ENCODE measurements around the gene MATN3.

The MATN3 gene

DNA sequence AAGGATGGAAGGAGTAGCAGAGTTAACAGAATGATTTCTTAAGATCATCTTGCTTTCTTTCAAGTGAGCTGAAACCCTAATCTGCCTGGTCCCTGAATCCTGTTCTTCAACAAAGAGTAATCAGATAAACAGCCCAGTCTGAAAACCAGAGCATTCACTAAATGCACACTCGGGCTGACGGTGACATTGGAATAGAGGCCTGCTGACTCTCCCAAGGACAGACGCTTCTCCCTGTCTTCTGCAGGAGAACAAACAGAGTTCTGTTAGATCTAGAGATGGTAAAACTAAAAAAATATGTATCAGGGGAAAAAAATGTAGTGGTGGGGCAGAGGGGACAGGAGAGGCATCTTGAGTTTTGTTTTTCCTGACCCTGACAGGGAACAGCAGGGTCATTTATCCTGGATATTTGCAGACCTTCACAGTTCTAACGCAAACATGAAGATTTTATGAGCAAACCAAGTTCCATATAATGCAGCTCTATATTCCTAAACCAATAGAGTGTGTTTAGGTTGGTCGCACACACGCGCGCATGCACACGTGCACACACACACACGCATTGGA lies 7.3 kb downstream of the MATN3 start:
- DNase-seq (ENCODE audit: low spot score), result no peak

DNA sequence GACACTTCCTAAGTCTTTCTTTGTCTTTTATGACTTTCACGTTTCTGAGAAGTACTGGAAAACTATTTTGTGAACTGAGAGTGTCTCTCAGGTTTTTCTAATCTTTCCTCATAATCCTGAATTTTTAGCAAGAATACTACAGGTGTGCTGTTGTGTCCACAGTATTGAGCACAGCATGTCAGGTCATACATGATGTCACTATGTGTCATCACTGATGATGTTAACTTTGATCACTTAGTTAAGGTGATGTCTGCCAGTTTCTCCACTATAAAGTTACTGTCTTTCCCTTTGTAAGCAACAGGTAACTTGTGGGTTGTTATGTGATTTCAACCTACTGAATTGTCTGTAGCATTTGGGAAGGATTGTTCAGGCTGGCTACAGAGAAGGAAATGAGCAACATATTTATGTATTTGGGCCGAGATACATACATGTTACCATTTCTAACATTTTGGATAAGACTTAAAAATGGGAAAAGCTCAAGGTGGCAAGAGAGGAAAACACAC lies 11.1 kb downstream of the MATN3 start:
- DNase-seq (ENCODE audit: low spot score), result no peak

DNA sequence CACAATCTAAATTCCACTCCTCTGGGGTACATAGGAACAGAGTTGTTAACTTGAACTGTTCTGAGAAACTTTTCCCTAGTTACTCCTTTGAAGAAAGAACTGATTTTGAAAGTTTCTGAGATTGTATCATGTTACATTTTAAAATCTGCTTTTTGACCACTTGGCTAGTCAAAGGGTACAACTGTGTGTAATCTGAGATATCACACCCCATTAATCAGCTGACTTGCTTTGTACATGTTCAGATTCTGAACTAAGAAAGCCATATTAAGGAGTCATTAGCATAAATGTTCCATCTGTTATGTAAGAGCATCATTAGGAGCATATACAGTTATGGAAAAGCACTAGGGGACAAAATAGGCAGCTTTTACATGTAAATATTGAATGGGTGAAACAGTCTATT lies 18.7 kb downstream of the MATN3 start:
- DNase-seq (ENCODE audit: low spot score), result no peak

DNA sequence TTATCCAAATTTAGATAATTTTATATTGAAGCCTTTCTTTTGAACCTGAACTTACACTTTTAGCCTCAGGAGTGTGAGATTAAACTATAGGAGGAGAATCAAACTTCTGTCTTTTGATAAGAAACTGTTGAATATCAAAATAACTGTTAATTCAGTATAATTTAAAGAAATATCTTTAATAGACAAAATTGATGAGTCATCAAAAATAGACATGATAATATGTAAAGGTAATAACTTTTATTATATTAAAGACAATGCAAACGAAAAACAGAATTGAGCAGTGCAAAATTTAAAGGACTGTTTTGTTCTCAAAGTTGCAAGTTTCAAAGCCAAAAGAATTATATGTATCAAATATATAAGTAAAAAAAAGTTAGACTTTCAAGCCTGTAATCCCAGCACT lies 20.6 kb downstream of the MATN3 start:
- DNase-seq (ENCODE audit: low spot score), result no peak

DNA sequence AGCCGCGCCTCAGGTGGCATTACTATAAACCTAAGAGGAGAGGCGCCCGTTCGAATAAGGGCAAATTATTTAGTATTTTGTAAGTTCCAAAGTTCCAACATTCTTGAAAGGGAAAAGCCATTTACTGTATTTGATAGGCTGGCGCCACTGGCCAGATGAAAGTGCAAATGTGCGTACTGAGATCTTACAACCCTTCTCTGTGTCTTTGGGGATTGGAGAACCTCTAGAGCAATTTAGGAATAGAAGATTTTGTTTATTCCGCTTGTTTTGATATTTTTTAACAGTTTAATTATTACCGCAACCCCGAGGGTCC lies 22.1 kb downstream of the MATN3 start:
- DNase-seq (ENCODE audit: low spot score), result no peak

DNA sequence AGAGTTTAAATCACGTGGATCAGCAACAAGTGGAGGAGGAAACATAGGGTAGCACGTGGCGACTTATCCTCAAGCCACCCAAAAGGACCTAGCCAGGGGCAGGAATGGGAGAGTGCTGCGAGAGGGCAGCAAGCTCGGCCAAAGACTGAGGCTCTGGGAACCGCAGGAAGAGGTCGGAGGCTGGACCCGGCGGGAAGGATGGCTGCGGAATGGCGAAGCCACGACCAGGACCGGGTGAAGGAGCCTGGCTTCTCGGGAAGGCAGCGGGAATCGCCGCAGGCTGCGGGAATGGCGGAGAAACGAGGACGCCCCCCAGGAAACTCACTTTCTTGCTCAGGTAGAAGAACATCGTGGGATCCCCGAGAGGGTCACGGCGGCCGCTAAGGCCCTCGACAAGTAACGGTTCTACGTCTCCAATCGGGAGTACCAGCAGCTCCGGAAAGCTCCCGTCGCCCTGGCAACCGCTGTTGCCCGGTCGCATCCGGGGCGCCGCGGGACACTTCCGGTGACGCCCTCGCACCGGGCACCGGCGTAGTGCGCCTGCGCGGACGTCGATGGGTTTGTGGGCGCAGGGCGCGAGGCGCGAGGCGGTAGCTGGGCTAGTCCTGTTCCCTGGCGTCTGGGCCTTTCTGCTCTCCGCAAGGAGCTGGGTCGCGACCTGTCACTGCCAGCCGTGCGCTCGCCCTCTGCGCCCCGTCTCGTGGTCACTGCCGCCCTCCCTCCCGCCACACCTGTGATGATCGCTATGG lies 22.6 kb downstream of the MATN3 start, which contains the start of gene WDR35:
TSS of gene WDR35 (minus strand) at position 439 of the 749 bp plus-strand sequence. CDS start at position 349, 90 bp downstream.
- DNase-seq (ENCODE audit: low spot score), result peak; percentile 92

DNA sequence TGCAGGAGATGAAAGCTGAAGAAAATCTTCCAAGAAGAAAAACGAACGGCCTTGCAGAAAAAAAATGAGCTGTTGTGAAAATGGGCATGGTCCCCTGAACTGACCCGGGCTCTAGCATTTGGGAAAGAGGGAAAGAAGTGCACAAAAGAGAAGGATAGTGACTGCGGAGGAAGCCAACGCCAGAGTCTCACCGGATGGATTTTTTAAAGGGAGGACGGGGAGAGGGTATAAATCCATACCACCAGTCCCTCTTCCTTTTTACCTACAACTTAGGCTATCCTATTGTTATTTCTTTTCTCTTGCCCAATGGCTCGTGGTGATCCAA lies 23.2 kb downstream of the MATN3 start:
- DNase-seq (ENCODE audit: low spot score), result peak; percentile 15

DNA sequence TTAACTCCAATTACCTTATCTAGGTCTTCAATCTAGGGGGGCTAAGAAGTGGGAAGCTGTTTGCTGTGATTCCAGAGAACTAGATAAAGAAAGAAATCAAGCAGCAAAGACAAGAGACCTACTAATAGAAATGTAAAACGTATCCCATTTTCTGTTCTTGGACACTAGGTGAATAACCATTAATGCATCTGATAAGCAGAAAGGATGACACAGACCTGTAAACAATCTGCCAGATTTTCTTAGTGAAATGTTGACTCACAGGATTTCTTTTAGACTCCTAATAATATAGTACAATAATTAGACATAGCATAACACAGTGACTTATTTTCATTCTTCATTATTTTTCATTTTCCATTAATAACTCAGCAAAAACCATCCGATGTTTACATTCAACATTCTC lies 23.9 kb downstream of the MATN3 start:
- DNase-seq (ENCODE audit: low spot score), result peak; percentile 26

DNA sequence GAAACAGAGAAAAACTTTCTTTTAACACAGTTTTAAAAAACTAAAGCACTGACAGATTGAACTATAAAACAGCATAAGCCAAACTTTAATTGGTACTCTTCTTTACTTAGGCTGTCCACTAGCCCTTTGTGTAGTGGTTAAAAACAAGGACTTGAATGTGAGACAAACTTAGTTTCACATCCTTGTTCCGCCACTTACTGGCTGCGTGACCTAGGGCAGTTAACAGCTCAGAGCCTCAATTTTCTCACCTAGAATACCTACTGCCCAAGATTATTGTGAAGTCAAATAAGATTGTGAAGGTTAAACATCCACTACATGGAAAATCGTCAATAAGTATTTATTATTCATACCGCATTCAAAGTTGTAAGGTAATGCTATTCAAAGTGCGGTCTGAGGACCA lies 24.5 kb downstream of the MATN3 start:
- peak; percentile 63 for DNase-seq (ENCODE audit: low spot score)

DNA sequence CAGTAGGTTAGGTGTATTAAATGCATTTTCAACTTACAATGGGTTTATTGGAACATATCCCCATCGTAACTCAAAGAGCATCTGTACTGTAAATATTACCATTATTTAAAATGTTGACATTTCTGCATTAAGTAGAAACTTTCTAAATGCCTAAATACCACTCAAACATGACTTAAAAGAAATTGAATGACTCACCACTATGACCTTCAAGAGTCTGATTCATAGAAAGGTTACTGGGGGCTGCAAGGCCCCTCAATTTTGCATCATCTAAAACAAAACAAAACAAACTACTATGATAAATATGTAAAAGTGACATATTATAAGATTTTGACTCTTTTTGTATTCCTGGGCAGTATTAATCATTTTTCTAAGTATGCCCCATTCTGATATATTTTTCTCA lies 30.2 kb downstream of the MATN3 start:
- DNase-seq (ENCODE audit: low spot score), result no peak

DNA sequence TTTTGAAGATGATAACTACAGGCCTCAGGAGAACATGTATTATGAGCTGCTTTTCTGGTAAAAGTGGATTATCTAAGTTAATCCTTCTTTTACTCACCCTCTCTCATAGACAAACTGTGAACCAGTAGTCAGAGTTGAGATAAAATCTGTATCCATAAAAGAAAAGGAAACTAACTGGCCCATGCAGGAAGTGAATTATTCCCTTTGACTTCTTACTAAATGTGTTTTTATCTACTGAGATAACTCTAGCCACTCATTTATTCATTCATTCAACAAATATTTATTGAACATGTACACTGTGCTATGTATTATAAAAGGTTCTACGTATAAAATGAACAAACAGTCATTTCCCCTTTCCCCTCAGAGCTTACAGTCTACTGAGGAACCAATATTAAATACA lies 32.5 kb downstream of the MATN3 start:
- DNase-seq (ENCODE audit: low spot score), result no peak

DNA sequence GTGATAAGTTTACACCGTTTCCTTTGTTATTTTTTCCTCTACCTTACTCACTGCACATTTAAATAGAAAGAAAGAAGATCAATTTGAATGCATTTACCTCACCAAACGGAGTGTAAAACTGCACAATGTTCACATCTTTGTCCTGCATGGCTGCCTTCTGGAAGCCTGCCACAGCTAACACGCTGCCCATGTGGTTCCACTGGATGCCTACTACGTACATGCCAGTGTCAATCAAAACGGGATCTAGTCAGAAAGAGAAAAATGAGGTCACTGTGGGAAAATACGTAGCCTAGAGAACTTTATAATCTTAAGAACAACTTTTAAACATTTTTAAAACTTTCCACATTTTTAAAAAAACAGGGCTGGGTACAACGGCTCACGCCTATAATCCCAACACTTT lies 39.0 kb downstream of the MATN3 start:
- DNase-seq (ENCODE audit: low spot score), result no peak

DNA sequence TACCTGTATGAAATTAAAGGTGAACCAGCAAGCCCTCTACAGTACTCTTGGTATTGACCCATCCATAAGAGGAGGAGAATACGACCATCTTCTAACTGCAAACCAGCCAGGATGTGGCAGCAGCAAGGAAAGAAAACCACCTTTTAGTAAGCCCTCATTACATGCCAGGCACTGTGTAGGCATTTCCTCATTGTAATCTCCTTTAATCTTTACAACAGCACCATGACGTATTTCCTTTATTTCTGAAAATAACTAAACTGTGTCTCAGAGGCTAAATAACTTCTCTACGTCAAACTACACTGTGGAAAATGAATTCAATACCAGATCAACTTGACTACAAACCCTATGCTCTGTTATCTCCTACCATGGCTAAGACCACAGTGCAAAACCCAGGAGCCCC lies 40.8 kb downstream of the MATN3 start:
- DNase-seq (ENCODE audit: low spot score), result no peak

DNA sequence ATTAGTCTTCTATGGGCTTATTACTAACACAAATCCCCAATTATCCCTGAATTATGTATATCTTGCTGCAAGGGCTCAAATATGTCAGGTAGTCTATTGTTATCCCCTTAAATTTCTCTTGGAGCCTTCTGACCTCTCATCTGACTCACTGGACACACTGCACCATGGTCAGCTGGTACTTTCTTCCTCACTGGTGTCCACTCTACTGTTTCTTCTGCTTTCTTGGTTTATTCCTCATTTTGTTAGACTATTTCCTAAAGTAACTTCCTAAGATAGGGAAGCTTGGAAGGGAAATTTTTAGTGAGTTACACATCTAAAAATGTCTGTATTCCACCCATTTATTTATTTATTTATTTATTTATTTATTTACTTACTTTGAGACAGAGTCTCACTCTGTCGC lies 49.1 kb downstream of the MATN3 start:
- no peak for DNase-seq (ENCODE audit: low spot score)

DNA sequence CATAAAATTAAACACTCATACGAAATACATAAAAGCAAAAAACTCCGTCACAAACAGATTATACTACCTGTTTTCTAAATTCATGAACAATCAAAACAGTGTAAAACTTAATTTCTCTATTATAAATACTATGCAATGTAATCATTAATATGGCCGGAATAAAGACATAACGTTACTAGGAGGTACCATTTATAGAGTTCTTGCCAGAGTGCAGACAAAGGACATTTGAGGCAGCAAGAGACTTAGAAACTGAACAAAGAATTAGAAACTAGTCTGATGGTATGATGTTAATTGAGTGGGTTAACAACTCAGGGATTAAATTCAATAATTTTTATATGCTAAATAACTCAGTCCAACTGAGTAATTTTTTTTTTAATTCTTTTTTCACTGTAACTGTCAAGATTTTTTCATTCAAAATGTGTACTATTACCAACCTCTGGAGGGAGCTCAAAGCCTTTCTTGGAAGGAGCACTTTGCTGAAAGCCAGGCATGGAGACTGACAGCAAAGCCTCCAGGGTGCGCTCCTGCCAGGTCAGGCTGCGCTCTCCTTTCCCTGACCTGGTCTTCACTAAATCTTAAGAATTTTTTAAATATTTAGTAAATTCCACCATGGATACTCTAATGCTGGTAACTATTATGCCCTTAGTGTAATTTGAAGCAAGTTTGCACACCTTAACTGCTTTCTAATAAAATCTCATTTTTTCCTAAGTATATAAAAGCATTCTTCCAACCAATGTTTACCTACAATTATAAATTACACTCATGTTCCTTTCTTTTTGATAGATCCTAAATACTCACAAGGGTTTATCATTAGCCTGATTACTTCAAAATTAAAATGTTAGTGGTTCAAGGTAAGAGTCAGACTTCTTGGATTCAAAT lies 56.7 kb downstream of the MATN3 start:
- DNase-seq (ENCODE audit: low spot score), result peak; percentile 85

DNA sequence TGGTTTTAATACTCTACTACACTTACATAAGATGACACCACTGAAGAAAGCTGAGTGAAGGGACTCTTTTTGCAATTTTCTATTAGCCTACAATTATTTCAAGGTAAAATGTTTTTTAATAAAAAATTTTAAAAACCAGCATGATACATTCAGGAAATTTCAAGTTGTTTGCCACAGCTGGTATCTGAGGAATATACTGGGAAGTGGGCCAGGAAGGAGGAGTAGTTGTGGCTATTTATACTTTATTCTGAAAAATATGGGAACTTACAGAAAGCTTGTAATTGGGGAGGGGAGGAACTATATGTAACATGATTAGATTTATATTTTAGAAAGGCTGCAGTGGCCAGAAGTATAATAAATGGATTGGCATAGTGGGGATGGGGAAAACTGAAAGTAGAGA lies 63.4 kb downstream of the MATN3 start:
- DNase-seq (ENCODE audit: low spot score), result no peak

DNA sequence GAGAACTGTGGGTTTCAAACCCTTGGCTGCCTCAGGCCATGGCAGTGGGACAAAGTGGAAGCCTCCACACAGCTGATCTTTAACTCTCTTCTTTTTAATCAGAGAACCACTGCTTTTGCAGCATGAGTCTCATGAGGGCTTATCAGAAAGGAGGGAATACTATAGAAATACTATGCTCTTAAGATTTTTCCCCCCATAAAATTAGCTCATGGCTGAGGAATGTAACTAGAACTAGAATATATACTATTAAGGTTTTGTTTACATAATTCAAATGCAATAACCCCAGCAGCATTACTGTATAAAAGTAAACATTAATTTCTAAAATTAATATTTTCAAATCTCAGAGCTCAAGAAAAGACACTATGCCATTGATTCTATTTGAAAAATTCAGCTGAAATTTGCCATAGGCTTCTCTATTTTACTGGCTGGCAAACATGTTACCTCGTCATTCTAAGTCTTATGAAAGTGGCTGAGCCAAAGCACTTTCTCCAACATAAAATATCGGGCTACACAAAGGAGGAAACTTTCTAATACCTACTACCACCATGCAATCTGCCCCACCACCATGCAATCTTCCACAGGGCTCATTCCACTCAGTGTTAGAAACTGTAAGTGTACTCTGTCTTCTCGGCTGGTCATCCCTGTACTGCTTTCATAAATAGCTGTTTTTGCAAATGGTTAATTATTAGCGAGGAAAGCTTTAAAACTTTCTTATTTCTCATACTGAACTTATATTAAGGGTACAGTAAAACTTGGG lies 65.1 kb downstream of the MATN3 start:
- no peak for DNase-seq (ENCODE audit: low spot score)

DNA sequence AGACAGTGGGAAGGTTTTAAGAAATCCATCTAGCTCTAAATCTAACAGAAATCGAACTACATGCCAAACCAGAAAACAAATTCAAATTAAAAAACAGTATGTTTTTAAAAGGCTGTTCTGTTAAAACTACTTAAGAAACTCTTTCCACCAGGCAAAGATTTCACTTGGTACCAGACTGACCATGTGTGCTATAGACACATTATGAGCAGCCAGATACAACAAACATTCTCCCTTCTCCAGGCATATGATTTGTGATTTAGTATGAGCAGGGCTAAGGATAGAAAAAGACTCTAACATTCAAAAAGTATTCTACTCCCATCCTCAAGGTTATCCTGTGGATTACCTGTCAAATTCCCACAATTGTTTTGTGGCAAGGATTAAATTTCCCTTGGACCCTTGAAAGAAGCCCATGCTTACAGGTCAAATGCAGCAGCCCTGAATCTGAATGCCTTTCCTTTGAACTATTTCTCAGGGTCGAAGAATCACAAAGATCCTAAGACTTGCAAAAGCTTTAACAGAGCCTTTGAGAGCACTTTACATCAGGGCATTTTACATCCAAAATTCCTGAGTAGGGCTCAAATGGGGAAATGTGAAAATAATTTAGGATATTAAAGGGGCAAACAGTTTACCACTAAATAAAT lies 68.1 kb downstream of the MATN3 start:
- DNase-seq (ENCODE audit: low spot score), result no peak

DNA sequence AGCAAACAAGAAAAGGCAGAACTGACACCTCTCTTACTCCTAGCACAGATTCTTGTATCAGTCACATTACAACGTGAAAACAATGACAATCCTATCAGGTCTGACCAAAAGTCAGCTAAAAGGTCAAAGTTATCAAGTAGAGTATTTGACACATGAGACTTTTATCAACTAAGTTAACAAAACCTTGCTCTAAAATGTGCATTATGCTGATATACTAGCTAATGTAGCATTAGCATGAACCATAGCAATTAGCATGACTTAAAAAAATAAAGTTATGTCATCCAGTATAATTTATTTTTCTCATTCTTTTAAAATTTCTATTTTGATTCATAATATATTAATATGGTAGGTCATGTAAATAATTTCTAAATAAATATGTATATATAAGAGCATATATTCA lies 69.3 kb downstream of the MATN3 start:
- DNase-seq (ENCODE audit: low spot score), result no peak

DNA sequence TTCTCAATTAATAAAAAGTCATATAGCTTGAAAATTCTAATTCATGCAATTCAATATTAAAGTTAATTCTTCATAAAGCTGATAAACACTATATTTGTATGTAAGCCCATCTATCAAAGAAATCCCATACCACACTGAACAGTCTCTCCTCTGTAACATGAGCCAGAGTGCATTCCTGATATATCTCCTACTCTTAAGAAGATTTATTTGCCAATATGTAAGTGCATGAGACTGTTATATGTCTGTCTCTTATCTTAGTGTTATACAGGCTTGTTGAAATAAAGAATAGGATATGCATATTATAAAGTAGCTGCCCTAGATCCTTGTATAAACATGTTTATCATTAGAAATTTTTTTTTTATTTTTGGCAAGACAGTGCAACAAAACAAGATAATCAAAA lies 70.3 kb downstream of the MATN3 start:
- DNase-seq (ENCODE audit: low spot score), result no peak

Data from NAMALWA (cell line).